AML-193 (cell line): ENCODE data around the gene FAM221A.
A peak's percentile ranks its signal among the peaks of the same experiment; 100 is the strongest.
"Not testable (repeated sequence)": the region's sequence is repeated elsewhere in the genome, so short reads cannot be mapped to it uniquely, and the experiment has no call there.

Experiments used
- DNase-seq, 2 experiments: peaks; one replicate each; lab custom pipeline; 2025; lab: John Stamatoyannopoulos, UW

FAM221A gene

DNA sequence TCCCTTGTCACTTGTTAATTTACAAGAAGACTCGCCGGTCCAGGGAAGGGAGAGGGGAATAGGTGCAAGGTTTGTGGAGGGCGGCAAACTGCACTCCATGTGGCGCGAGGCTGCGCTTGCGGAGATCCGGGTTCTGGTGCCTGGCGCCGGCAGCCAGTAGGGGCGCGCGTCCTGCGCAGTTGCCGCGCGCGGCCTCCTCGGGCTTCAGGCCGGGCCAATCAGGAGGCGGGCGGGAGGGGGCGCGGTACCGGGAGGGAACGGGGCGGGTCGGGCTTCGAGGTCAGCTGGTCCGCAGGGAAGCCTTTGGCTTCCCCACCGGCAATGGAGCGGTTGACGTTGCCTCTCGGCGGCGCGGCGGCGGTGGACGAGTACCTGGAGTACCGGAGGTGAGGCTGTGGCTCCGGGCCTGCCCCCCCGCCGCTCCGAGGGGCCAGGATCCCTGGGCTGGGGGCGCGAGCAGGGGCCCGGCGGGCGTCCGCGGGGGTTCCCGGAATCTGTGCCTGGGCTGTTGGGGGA is at the start of gene FAM221A:
FAM221A (plus strand) TSS at position 302 of the 516 bp plus-strand sequence; CDS start at position 322, 20 bp downstream.
- DNase-seq, result peak; percentile 58 to 81

- DNase-seq, result no peak
These were observed 46.6 kb upstream of the FAM221A start for GRCh38 chr7:23633417-23633816.

GRCh38 chr7:23645822-23646221 is 34.2 kb upstream of the FAM221A start:
- DNase-seq, result no peak

DNA sequence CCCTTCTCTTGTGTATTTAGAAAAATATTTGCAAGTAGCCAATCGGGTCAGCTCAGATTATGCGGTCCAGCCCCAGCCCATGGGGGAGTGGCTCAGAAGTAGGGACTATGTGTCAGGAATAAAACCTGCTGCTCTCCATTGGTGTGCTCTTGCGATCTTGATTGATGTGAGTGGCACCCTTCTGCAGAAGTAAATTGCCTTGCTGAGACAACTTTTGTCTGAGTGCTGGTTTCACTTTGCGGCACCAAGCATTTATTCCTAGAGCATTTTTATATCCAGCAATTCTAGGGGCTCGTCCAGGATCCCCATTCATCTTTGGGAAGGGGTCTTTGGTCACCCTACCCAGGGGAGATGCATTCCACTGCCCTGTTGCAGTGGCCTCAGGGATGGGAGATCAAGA is 26.1 kb upstream of the FAM221A start:
- DNase-seq, result no peak

- peak; percentile 31 to 39 for DNase-seq
These were observed 25.5 kb upstream of the FAM221A start for GRCh38 chr7:23654508-23654907.

DNA sequence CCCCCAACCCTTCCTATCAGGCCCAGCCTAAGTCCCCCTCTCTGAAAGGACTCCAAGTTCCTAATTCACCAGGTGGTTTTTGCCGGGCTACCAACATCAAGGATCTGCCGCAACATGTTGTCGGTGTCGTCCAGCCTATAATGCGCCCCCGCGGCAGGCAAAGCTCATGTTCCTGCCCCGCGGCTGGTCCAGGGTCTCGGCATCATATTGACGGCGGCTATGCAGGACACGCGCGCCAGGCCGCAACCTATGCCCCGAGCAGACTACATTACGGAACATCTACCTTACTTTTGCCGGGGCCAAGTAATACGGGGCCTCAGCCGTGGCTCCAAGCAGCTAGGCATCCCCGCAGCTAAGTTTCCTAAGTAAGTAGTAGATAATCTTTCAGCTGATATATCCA is 24.6 kb upstream of the FAM221A start:
- no peak for DNase-seq

DNA sequence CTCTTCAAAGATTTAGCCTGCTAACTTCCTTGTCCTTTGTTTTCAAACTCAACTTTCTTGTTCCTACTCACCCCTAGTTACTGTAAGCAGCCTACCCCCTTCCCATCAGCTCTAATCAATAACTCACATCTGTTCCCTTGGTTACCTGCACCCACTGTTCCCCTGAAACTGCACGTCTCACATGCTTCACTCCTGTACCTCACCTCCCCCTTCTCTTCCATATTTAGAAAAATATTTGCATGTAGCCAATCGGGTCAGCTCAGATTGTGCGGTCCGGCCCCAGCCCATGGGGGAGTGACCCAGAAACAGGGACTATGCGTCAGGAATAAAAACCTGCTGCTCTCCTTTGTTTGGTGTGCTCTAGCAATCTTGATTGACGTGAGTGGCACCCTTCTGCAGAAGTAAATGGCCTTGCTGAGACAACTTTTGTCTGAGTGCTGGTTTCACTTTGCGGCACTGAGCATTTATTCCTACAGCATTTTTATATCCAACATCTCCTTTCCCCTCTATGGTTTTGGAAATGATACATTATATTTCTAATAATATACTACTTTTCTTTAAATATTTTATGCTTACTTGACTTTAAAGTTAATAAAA is 21.1 kb upstream of the FAM221A start:
- DNase-seq, result no peak

DNA sequence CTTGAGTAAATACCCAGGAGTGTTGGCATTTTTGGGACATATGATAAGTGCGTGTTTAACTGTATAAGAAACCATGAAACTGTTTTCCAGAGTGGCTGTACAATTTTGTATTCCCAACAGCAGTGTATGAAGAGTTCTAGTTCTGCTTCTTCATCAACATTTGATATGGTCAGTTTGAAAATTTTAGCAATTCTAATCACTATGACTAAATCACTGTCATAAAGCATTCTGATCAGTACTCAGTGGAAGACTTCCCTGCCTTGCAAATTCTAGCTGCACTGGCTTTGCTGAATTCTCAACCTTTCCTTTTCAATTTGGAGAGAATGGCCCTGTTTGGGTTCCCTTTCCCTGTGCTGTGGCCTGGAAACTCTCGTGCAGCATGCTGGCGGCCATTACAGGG is 18.6 kb upstream of the FAM221A start:
- DNase-seq, result no peak

GRCh38 chr7:23662124-23662983 is 17.6 kb upstream of the FAM221A start:
- no peak for DNase-seq

GRCh38 chr7:23662984-23663313 is 17.1 kb upstream of the FAM221A start:
- no peak for DNase-seq

DNA sequence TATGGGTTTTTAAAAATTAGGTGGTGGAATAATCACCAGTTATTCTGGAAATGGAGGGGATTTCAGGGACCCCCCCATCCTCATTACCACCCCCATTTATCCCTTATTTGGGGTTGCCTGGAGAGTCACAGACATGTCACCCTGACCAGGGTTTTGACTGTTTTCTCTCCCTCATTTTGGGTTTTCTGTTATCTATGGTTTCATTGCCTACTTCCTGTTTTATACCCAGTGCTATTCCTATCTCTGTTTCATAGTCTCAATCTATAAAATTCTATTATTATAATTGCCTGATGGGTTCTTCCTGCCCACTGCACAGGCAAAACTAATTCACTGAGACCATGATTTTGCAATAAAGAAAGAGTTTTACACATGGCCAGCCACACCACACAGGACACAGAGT is 15.9 kb upstream of the FAM221A start:
- DNase-seq, result no peak

DNA sequence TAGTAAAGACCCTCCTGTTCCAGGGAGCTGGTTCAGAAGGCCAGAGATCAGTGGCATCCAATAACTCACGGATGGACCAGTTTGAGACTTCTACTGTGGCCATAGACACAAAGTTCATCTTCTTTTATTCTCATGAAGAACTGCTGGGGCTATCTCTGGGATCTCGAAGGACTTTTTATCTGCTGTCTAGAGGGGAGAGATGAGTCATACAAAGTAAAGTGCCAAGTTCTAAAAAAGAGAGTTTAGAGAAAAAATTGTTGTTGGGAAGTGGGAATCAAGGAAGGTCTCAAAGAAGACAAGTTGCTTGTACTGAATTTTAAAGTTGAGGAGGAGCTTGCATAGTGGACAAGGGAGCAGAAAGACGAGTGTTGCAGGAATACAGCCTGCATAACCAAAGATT is 8.0 kb upstream of the FAM221A start:
- DNase-seq, result no peak

DNA sequence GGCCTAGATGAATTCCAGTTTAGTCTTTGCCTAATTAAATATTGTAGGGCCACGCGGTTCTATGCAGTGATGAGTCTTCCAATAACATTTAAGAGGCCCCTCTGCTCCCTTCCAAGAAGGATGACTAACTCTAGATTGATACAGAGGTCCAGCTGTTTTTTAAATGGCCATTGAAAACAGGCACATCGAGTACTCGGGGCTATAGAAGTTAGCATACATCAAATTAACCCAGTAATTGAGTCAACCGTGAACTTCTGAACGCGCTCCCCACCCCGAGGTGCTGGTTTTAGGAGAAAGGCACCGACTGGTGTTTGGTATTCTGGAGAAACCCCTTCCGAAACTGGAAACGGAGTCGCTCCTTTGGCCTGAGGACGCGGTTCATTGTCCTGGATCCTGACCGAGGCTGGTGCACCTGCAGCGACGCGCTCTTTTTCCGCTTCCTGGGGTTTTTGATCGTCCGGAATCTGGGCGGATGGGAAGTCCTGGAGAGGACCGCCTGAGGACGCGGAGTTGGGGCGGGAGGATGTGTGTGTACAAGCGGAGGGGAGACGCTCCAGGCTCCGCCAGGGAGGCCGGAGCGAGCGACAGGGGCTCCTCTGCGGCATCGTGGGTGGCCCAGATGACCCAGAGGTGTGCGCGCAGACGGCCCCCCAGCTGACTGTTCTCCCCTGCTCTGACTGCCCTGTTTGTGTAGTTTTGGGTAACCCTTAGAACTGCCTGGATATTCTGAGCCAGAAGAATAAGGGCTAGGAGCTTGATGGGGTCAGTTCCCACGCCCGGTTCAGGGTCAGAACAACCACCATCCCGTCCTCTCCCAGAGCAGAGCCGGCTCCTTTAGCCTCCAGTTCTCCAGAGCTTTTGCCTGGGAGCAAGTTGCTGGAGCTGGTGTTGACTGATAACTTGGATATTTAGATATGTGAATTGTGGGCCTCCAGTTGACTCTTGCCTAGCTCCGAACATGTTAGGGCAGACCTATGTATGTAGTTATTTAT is 711 bp downstream of the FAM221A start:
- DNase-seq, result peak; percentile 19 to 27

GRCh38 chr7:23684041-23684440 is 4.0 kb downstream of the FAM221A start:
- not testable (repeated sequence) for DNase-seq

DNA sequence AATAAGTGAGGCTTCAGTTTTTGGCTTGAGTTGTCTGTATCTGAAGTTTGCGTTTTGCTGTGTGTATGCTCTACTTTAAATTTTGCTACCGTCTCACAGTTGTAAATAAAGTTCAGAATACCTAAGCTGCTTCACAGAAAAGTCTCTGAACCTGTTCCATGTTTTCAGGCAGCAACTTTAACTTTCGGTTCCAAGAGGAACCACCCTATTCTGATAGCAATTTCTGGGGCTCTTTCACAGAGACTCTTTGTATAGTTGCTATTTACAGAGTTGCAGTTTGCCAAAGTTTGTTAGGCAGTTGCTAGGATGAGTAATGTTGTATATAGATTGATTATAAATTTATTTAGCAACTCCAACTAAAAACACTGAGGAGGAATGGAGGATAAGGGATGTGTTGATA is 5.7 kb downstream of the FAM221A start:
- DNase-seq, result no peak

GRCh38 chr7:23687011-23687410 is 7.0 kb downstream of the FAM221A start:
- no peak for DNase-seq

GRCh38 chr7:23689165-23689564 is 9.2 kb downstream of the FAM221A start:
- no peak for DNase-seq

DNA sequence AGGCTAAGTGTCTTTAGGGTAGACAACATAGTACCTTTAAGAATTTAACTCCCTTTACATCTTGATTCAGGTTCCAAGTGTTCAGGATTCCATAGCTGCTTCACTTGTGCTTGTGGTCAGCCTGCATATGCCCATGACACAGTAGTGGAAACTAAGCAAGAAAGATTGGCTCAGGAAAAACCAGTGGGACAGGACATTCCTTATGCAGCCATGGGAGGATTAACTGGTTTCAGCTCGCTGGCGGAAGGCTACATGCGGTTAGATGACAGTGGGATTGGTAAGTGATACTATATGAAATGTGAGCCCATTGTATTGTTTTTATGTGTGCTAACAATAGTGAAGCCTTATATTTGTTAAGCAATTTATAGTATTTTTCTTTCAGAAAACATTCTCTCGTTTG is 11.3 kb downstream of the FAM221A start:
- DNase-seq, result no peak

DNA sequence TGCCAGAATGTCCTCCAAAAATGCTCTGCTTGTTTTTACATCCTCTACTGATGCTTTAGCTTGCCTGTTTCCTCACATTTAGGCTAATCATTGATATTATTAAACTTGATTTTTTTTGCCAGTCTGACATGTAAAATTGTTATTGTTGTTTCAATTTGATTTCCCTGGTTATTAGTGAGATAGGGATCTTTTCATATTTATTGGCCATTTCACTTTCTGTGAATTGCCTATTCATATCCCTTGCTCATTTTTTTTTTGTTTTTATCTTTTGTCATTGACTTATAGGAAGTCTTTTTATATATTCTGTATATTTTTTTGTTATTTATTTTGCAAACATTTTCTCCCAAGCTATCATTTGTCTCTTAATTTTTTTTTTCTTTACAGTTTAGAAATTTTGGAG is 13.2 kb downstream of the FAM221A start:
- no peak for DNase-seq

GRCh38 chr7:23696916-23697441 is 17.0 kb downstream of the FAM221A start:
- DNase-seq, result no peak

GRCh38 chr7:23698822-23699221 is 18.8 kb downstream of the FAM221A start:
- no peak for DNase-seq

DNA sequence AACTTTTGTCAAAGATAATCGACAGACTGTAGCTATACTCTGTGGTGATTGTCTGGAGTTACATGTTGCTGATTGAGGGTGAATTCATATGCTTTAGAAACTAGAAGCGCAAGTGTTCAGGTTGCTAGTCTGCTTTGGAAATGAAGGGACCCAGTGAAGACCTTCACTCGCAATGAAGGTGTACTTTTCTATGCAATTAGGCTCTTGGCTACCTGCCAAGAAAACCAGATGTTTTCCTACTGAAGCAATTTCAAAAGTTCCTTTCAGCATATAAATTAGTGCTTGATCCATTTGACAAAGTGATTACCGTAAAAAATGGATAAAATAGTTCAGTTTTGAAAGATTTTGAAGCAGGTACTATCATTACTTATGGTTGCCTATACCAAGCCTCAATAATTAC is 20.0 kb downstream of the FAM221A start:
- no peak for DNase-seq
